ENCODE data around the gene MLX. TPM values are rescaled to one million over a fixed set of nuclear protein-coding genes. Genes with fewer than 3 reads are reported as not detected.
A peak's percentile ranks its signal among the peaks of the same experiment; 100 is the strongest.
"Not testable (repeated sequence)": the region's sequence is repeated elsewhere in the genome, so short reads cannot be mapped to it uniquely, and the experiment has no call there.

Gene MLX
- total RNA-seq, 2 donors from 2014 or later = 24.9 to 28.7 TPM

GRCh38 chr17:42613699-42614295, 46.9 kb downstream of the MLX start:
- Histone ChIP-seq H3K27me3 (no peaks in the 10 kb centered on the region), H3K36me3 (replicated peaks in 1 of 2; ENCODE audit: insufficient read depth in 1 of 2, low read depth in 2 of 2) (peaks cover 26 to 28% of the 10 kb centered on the region in 2 donors), H3K27ac (no peak overlapping the region), H3K4me3 (no peak overlapping the region), H3K4me1 (peaks cover 29% of the 10 kb centered on the region), H3K9me3 (no peaks in the 10 kb centered on the region)
- no peak for ATAC-seq
- intact Hi-C loops (cut with DNase I) = loop anchor here (5.0 kb wide), 1 partner anchor 59 kb away; no protein-coding TSS in a partner anchor
- 92 to 95% methylated on average over 13 to 14 of the region's 17 CpGs for WGBS, 2 donors
- TF ChIP-seq POLR2A (IDR thresholded peaks at IDR 0.05) (no peak), CTCF (IDR thresholded peaks at IDR 0.05) (no peak)
- DNase-seq = no peak

GRCh38 chr17:42617956-42618431, 51.1 kb downstream of the MLX start:
- ATAC-seq (peak; percentile 21), DNase-seq (peak; percentile 32 to 48 (median 46))
- no peak overlapping the region for H3K4me3 ChIP-seq
- H3K36me3 ChIP-seq (replicated peaks in 1 of 2; ENCODE audit: insufficient read depth in 1 of 2, low read depth in 2 of 2) = peaks cover 20% of the 10 kb centered on the region in 2 donors
- peak overlapping the region; percentile 73 to 86 (median 78) for H3K27ac ChIP-seq
- H3K9me3 ChIP-seq = no peaks in the 10 kb centered on the region
- peaks cover 56% of the 10 kb centered on the region for H3K4me1 ChIP-seq
- TF ChIP-seq POLR2A (IDR thresholded peaks at IDR 0.05) (no peak), CTCF (IDR thresholded peaks at IDR 0.05) (no peak)
- intact Hi-C loops (cut with DNase I) = loop anchor here (5.0 kb wide), 1 partner anchor 64 kb away; the partner anchor contains the start of genes CCR10 and CNTNAP1
- no peaks in the 10 kb centered on the region for H3K27me3 ChIP-seq
- 30 to 31% methylated on average over 4 of the region's 4 CpGs for WGBS, 2 donors

GRCh38 chr17:42618442-42619150, 51.7 kb downstream of the MLX start:
- Histone ChIP-seq H3K9me3 (no peaks in the 10 kb centered on the region), H3K27me3 (no peaks in the 10 kb centered on the region), H3K36me3 (replicated peaks in 1 of 2; ENCODE audit: insufficient read depth in 1 of 2, low read depth in 2 of 2) (peaks cover 14 to 15% of the 10 kb centered on the region in 2 donors), H3K4me1 (peaks cover 62% of the 10 kb centered on the region), H3K4me3 (no peak overlapping the region), H3K27ac (peak overlapping the region; percentile 73 to 86 (median 78))
- intact Hi-C loops (cut with DNase I) = loop anchor here (5.0 kb wide), 1 partner anchor 64 kb away; the partner anchor contains the start of genes CCR10 and CNTNAP1
- peak in 2 of 3 donors; percentile 20 to 38 for TF ChIP-seq POLR2A (IDR thresholded peaks at IDR 0.05)
- peak in 5 of 7 experiments; percentile 37 to 70 (median 66) for TF ChIP-seq CTCF (IDR thresholded peaks at IDR 0.05)
- ATAC-seq = peak; percentile 95
- peak; percentile 86 to 94 (median 92) for DNase-seq
- WGBS, 2 donors = 21 to 22% methylated on average over 9 of the region's 9 CpGs

- ATAC-seq; H3K4me3 ChIP-seq; H3K27me3 ChIP-seq; H3K36me3 ChIP-seq (replicated peaks in 1 of 2; ENCODE audit: insufficient read depth in 1 of 2, low read depth in 2 of 2); DNase-seq; H3K9me3 ChIP-seq; intact Hi-C loops (cut with DNase I): not testable (repeated sequence)
- Histone ChIP-seq H3K4me1 (peaks cover 91% of the 10 kb centered on the region), H3K27ac (peak overlapping the region in 2 of 4 donors; percentile 21 to 34)
- 92 to 100% methylated on average over 3 of the region's 3 CpGs for WGBS, 2 donors
Observed at GRCh38 chr17:42621987-42622386, 55.1 kb downstream of the MLX start.

Other genes with a start within 250 kb of the MLX start
- 10 to 100 TPM; 79.4 to 99.5 TPM for gene STAT3, start 178.7 kb upstream of the MLX start, total RNA-seq
- 10 to 100 TPM; 63.3 to 75.8 TPM for gene CAVIN1, start 143.8 kb upstream of the MLX start, total RNA-seq
- gene ATP6V0A1, start 108.2 kb upstream of the MLX start, total RNA-seq = 10 to 100 TPM; 35.5 to 71.5 TPM
- 100 to 1,000 TPM in 1 of 2 donors, 10 to 100 TPM in 1; 46.4 to 110 TPM for gene NAGLU, start 30.9 kb upstream of the MLX start, total RNA-seq
- gene HSD17B1, start 14.2 kb upstream of the MLX start, total RNA-seq = 1 to 10 TPM in 1 of 2 donors, under 1 TPM in 1; 0.78 to 9.2 TPM
- 10 to 100 TPM; 24.1 to 60.6 TPM for gene COASY, start 5.0 kb upstream of the MLX start, total RNA-seq
- gene PSMC3IP, start 10.6 kb downstream of the MLX start, total RNA-seq = 1 to 10 TPM in 1 of 2 donors, not detected in 1; 2.1 TPM
- 10 to 100 TPM; 36.9 to 42.0 TPM for gene RETREG3, start 42.3 kb downstream of the MLX start, total RNA-seq
- 10 to 100 TPM; 17.4 to 23.1 TPM for gene TUBG1, start 42.6 kb downstream of the MLX start, total RNA-seq
- 10 to 100 TPM; 64.1 to 80.4 TPM for gene TUBG2, start 92.2 kb downstream of the MLX start, total RNA-seq
- gene PLEKHH3, start 109.9 kb downstream of the MLX start, total RNA-seq = 100 to 1,000 TPM in 1 of 2 donors, 10 to 100 TPM in 1; 63.0 to 105 TPM
- gene CCR10, start 114.7 kb downstream of the MLX start, total RNA-seq = under 1 TPM; 0.78 to 0.99 TPM
- 1 to 10 TPM; 4.9 to 6.7 TPM for gene CNTNAP1, start 115.4 kb downstream of the MLX start, total RNA-seq
- gene EZH1, start 177.9 kb downstream of the MLX start, total RNA-seq = 10 to 100 TPM; 19.1 to 28.5 TPM
- gene RAMP2, start 194.1 kb downstream of the MLX start, total RNA-seq = 1 to 10 TPM; 3.1 to 7.6 TPM
- 10 to 100 TPM; 17.8 to 23.9 TPM for gene VPS25, start 206.3 kb downstream of the MLX start, total RNA-seq
- gene WNK4, start 213.5 kb downstream of the MLX start, total RNA-seq = under 1 TPM in 1 of 2 donors, not detected in 1; 0.26 TPM
- 10 to 100 TPM; 69.2 to 72.4 TPM for gene COA3, start 231.6 kb downstream of the MLX start, total RNA-seq
- gene CNTD1, start 231.8 kb downstream of the MLX start, total RNA-seq = not detected